Mucosa of stomach (tissue), 1 donor: ENCODE results near the gene KLHL30.
"Not testable (repeated sequence)": the region's sequence is repeated elsewhere in the genome, so short reads cannot be mapped to it uniquely, and the experiment has no call there.

Experiments used
- H3K27me3 ChIP-seq: one replicate; pipeline ENCODE4 v1.7.0; 2013; ENCODE audit warnings: mild to moderate bottlenecking, low read length; ENCODE audit not compliant: control insufficient read depth, insufficient read depth
- H3K36me3 ChIP-seq: one replicate; pipeline ENCODE4 v1.7.0; 2013; ENCODE audit warnings: low read length; ENCODE audit not compliant: control insufficient read depth, insufficient read depth
- H3K4me1 ChIP-seq: one replicate; pipeline ENCODE4 v1.7.0; 2013; ENCODE audit warnings: mild to moderate bottlenecking, low read length; ENCODE audit not compliant: control insufficient read depth, insufficient read depth
- H3K4me3 ChIP-seq: one replicate; pipeline ENCODE4 v1.7.0; 2013; ENCODE audit warnings: low read length
- H3K9ac ChIP-seq: one replicate; pipeline ENCODE4 v1.7.0; 2013; ENCODE audit warnings: mild to moderate bottlenecking, low read length, moderate library complexity
- H3K9me3 ChIP-seq: one replicate; pipeline ENCODE4 v1.7.0; 2013; ENCODE audit warnings: mild to moderate bottlenecking, low read length, moderate library complexity; ENCODE audit not compliant: control insufficient read depth
- donor health status: Pancreatic carcinoma.

Gene KLHL30

DNA sequence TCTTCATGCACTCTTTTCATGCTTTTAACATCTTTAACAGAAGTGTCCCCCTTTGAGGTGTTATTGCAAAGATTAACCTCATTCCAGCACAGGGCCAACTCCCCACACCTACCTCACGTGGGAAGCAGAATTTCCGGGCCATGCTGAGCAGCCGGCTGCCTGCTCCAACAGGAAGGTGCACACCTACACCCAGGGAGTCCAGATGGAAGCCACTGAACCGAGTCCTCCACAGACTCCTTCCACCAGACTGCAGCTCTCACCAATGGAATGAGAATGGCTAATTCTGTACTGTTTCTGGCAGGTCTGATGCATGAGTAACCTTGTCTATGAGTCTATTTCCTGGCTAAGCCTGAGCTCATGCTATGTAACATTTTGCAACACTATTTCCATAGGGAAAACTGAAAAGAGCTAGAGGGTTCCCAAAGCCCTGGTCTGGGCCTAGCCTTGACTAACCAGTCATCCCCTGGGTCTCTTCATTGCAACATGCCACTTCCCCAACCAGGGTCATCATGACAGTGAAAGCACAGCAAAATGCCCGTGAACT lies 31.3 kb downstream of the KLHL30 start:
- H3K4me1 ChIP-seq = peaks cover 29% of the 10 kb centered on the region
- H3K9ac ChIP-seq = no peak overlapping the region
- peaks cover 18% of the 10 kb centered on the region for H3K36me3 ChIP-seq

DNA sequence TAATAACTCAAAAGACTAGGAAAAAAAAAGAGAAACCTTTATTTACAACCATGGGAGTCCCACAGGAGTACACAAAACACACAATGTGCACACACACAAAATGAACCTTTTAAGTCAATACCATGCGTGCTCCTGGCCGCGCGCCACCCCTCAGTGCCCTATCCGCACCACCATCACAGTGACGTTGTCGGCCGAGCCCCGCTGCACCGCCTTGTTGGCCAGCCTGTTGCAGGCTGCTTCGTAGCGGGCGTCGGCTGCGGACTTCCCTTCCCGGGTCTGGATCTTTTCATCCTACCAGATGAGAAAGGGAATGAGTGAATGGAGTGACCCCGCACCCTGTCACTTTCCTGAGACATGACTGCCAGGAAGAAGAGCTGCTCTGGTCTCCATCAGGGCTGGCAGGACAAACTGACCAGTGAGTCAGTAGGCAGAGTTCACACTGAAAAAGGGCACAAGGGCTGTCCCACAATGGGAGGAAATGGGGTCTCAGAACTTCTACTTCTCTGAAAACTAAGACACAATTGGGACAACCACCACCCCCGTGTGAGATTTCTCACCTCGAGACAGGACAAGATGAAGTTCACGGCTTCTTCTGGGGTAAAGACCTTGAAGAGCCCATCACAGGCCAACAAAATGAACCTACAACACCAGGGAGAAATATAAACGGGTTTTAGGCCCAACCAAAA lies 32.1 kb downstream of the KLHL30 start:
- Histone ChIP-seq H3K9ac (no peak overlapping the region), H3K27me3 (no peaks in the 10 kb centered on the region), H3K9me3 (no peaks in the 10 kb centered on the region), H3K4me3 (no peak overlapping the region), H3K4me1 (peaks cover 29% of the 10 kb centered on the region), H3K36me3 (peaks cover 18% of the 10 kb centered on the region)

More for the DNA sequence above, 31.3 kb downstream of the KLHL30 start:
- no peak overlapping the region for H3K4me3 ChIP-seq
- no peaks in the 10 kb centered on the region for H3K9me3 ChIP-seq
- H3K27me3 ChIP-seq = peaks cover 7% of the 10 kb centered on the region

DNA sequence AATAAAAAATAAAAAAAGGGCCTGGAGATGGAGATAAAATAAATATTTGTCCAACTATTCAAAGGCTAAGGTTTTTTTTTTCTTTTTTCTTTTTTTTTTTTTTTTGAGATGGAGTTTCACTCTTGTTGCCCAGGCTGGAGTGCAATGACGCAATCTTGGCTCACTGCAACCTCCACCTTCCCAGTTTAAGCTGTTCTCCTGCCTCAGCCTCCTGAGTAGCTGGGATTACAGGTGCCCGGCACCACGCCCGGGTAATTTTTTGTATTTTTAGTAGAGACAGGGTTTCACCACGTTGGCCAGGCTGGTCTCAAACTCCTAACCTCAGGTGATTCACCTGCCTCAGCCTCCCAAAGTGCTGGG lies 32.6 kb downstream of the KLHL30 start:
- H3K4me1 ChIP-seq = peaks cover 29% of the 10 kb centered on the region
- not testable (repeated sequence) for H3K9me3 ChIP-seq, H3K4me3 ChIP-seq, H3K27me3 ChIP-seq, H3K9ac ChIP-seq
- H3K36me3 ChIP-seq = peaks cover 18% of the 10 kb centered on the region

DNA sequence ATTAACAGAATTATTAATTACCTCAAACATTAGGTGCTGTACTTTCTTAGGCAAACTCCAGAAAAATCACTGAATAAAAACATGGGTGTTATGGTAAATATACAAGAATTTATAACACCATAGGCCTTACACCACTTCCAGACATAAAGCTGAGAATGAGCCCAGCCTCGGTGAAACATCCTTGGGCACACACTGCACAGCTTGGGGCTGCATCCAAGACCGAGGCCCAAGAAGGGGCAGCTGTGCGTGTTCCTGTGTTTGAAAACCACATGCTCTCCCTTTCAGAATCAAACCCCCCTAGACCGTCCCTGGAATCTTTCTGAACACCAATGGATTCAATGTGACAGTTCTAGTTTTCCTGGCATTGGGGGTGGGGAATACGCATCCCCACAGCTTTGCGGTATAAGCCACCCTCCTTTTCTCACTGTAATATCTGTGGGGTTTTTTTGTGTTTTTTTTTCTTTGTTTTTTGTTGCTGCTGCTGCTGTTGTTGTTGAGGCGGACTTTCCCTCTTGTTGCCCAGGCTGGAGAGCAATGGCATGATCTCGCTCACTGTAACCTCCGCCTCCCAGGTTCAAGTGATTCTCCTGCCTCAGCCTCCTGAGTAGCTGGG lies 33.2 kb downstream of the KLHL30 start:
- peaks cover 18% of the 10 kb centered on the region for H3K36me3 ChIP-seq
- no peak overlapping the region for H3K9ac ChIP-seq

DNA sequence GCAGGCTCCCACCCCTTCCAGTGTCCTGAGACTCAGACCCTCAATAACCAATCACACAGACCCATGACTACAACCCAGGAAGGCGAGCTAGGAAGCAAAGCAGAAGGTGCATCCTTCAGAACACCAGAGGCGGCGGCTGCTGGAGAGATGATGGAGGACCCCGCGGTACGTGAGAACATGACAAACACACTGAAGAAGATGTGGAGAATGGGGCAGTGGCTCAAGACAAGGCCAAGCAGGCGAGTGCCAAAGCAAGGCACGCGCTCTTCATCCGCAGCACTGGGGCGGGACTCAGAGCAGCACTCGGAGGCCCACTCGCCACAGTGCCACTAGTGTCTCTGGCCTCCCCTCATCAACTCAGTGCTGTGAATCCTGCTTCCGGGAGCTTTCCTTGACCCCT lies 34.0 kb downstream of the KLHL30 start:
- Histone ChIP-seq H3K36me3 (peaks cover 18% of the 10 kb centered on the region), H3K4me1 (peaks cover 29% of the 10 kb centered on the region), H3K9ac (no peak overlapping the region), H3K9me3 (no peaks in the 10 kb centered on the region), H3K4me3 (no peak overlapping the region), H3K27me3 (no peaks in the 10 kb centered on the region)

More for the DNA sequence above, 33.2 kb downstream of the KLHL30 start:
- Histone ChIP-seq H3K4me1 (peaks cover 29% of the 10 kb centered on the region), H3K27me3 (no peaks in the 10 kb centered on the region), H3K9me3 (no peaks in the 10 kb centered on the region), H3K4me3 (no peak overlapping the region)

DNA sequence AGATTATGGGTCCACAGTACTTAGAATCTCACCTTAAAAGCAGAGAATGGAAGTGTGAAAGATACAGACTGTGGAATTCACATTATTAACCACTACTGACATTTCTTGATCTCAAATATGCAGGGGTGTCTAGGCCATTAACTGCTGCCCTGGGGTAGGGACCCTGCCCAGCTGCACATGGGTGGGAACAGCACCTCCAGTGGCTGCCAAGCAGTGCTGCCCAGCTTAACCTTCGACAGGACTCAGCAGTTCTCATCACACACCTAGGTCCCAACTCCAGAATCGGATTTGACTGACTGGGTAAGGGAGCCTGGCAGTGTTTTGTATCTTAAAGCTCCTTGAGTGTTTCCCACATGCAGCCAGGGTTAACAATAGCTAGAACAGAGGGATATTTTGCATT lies 35.2 kb downstream of the KLHL30 start:
- Histone ChIP-seq H3K4me1 (peaks cover 20% of the 10 kb centered on the region), H3K4me3 (no peak overlapping the region), H3K27me3 (no peaks in the 10 kb centered on the region), H3K36me3 (peaks cover 18% of the 10 kb centered on the region), H3K9ac (no peak overlapping the region), H3K9me3 (no peaks in the 10 kb centered on the region)

DNA sequence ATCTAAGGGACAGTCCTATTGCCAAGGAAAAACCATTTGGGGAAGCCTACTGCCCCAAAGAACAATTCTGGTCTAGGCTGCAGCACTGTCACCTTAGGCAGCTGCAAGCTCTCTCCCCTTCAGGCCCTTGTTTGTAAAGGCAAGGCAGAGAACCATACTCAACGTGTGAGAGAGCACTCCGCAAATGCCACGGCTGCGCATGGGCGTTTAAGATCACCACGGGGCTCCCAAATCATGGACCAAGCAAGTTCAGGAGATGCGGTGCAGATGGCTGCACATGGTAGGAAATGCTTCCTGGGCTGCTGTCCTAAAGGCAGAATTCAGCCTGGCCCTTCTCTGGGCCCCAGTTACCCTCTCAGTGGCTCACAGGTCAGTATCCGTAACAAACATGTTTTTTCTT lies 35.8 kb downstream of the KLHL30 start:
- peaks cover 18% of the 10 kb centered on the region for H3K36me3 ChIP-seq
- H3K27me3 ChIP-seq = no peaks in the 10 kb centered on the region
- H3K4me1 ChIP-seq = peaks cover 14% of the 10 kb centered on the region
- H3K9me3 ChIP-seq = no peaks in the 10 kb centered on the region
- no peak overlapping the region for H3K4me3 ChIP-seq
- no peak overlapping the region for H3K9ac ChIP-seq

DNA sequence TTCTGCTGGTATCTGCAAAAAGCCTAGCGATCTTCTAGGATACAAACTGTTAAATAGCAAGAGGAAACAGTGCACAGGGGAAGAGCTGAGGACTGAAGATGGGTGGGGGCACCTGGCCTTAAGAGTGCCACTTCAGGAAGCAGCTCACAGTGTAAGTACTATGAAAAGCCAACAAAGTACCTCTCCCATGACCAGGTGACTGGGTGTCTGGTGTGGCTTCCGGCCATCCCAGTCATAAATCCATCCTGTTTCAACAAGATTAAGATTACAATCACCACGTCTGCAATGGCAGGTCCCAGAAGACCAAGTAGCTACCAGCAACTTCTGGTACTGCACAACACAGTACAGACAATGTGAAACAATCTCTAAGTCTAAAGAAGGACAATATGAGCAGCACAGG lies 36.2 kb downstream of the KLHL30 start:
- Histone ChIP-seq H3K9ac (no peak overlapping the region), H3K4me1 (peaks cover 10% of the 10 kb centered on the region), H3K36me3 (peaks cover 18% of the 10 kb centered on the region), H3K9me3 (no peaks in the 10 kb centered on the region), H3K27me3 (no peaks in the 10 kb centered on the region), H3K4me3 (no peak overlapping the region)

DNA sequence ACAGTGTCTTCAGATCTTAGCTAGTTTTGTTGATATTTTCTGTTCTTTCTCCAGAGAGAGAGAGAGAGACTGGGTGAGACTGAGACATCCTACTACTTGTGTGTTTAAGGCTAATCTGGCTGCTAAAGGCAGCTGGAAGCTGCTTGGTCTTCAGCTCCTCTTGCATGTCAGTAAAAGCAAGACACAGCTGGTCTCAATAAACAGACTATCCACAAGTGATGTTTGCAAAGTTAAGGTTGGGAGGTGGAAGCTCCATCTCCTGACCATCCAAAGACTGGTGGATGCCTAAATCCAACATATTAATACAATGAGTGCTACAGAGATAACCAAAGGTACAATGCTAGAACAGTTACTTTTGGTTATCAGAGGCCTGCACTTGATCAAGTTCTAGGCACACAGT lies 38.1 kb downstream of the KLHL30 start:
- no peaks in the 10 kb centered on the region for H3K27me3 ChIP-seq
- no peak overlapping the region for H3K4me3 ChIP-seq
- H3K36me3 ChIP-seq = peaks cover 18% of the 10 kb centered on the region
- H3K4me1 ChIP-seq = no peaks in the 10 kb centered on the region
- H3K9me3 ChIP-seq = no peaks in the 10 kb centered on the region
- no peak overlapping the region for H3K9ac ChIP-seq

DNA sequence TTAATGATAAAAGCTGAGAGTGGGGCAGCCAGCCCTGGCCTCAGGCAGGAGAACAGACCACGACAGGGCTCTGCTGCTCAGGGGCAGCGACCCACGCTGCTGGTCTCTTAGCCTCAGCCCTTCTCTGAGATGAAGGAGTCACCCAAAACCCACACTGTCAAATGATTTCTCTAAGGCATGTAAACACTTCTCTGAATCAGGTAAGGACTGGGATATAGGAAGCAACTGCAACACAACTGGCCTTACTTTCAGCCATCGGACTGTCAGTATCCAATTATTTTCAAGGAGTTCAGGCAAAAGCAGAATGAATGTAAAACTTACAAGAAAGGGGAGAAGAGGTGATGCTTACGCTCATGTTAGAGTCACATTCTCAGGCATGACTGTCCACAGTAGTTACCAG lies 42.1 kb downstream of the KLHL30 start:
- Histone ChIP-seq H3K9me3 (no peaks in the 10 kb centered on the region), H3K4me3 (no peak overlapping the region), H3K4me1 (no peaks in the 10 kb centered on the region), H3K27me3 (no peaks in the 10 kb centered on the region), H3K9ac (no peak overlapping the region), H3K36me3 (peaks cover 7% of the 10 kb centered on the region)

DNA sequence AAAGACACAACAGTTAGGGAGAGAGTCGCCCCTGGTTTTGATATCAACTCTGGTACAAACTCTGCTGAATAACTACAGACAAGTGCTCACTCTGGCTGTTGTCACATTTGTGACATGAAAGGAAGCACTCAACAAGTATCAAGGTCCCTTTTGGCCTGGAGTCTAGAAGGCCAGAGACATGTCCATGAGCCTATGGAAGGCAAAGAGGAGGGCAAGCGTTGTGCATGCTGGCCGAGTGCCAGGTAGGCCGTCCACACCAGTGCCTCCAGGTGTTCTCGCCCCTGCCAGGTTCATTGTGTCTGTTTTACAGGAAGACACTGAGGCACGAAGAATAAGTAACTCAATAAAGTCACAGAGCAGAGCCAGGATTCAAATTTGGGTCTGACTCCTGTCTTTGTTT lies 43.9 kb downstream of the KLHL30 start:
- H3K27me3 ChIP-seq = no peaks in the 10 kb centered on the region
- H3K4me1 ChIP-seq = no peaks in the 10 kb centered on the region
- no peak overlapping the region for H3K4me3 ChIP-seq
- no peak overlapping the region for H3K9ac ChIP-seq
- peaks cover 7% of the 10 kb centered on the region for H3K36me3 ChIP-seq
- H3K9me3 ChIP-seq = no peaks in the 10 kb centered on the region

DNA sequence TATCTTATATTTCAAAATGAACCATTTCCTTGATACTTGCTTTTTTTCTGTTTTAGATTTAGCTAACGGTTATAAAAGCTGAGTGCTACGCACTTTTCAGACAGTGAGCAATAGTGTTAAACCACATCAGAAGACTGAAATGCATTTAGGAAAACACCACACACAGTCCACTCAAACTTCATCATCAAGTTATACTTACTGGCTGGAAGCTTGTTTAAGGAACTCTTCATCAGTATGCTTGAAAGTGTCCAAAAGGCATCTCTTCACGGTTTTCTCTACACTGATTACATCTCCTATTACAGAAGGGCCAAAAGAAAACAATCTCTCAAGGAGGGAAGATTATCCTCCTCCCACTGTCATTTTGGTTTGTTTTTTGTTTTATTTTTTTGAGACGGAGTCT lies 45.4 kb downstream of the KLHL30 start:
- H3K36me3 ChIP-seq = peaks cover 21% of the 10 kb centered on the region
- H3K4me3 ChIP-seq = no peak overlapping the region
- no peaks in the 10 kb centered on the region for H3K4me1 ChIP-seq
- H3K27me3 ChIP-seq = no peaks in the 10 kb centered on the region
- H3K9me3 ChIP-seq = no peaks in the 10 kb centered on the region
- no peak overlapping the region for H3K9ac ChIP-seq
